Smooth muscle cell of trachea (primary cell): ENCODE data around the gene PIEZO2. TPM values are rescaled to one million over a fixed set of nuclear protein-coding genes. Genes with fewer than 3 reads are reported as not detected.

Source experiments
- total RNA-seq: library from RNA; depleted of rRNA; stranded (reverse); fragments of >200 nt; gene quantifications from 2 replicates; pipeline ENCODE4 v1.2.1, GENCODE V29; 2014

The PIEZO2 gene
- total RNA-seq: 0.87 and 3.0 TPM in 2 replicates

DNA sequence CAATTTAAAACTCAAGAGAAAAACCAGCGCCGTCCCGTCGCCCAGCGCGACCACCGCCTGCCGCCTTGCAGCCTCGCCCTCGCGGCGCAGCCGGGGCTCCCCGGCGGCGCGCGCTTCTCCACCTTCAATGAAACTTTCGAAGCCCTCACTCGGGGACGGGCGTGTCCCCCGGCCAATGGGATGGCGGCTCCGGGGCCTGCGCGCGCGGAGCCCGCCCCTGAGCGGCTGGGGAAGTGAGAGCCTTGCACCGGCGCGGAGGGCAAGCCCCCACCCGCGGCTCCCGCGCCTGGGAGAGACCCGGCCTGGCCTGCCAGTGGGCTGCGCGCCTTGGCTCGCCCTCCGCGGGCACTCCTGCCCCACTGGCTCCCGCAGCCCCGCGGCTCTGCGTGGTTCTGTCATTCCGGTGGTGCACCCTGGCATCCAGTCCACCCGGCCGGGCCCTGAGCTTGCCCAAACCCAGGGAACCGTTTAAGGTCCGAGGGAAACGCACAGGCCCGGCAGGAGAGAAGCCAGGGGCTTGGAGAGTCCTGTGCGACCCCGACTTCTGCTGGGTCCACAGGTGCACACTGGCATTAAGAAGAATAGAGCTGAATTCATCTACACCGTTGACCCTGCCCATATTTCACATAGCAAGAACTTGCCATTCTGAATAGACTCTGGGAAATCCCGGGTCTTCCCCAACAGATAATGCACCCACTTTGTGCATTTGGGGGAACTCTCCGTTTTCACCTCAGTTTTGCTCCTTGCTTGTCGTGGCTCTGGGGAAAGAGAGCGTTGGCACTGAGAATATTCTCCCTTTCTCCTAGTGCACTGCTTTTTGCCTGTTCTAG is at the start of gene PIEZO2:
PIEZO2 (minus strand) TSS at position 129 of the 830 bp plus-strand sequence. CDS start 981 bp downstream, outside the sequence.

